NCI-H1092 treated with DMSO at 0.1 percent for 48 hours (cell line): ENCODE measurements around the gene B3GAT1.
"Not testable (repeated sequence)": the region's sequence is repeated elsewhere in the genome, so short reads cannot be mapped to it uniquely, and the experiment has no call there.

ENCODE experiments used
- DNase-seq: peaks from one replicate; lab custom pipeline; 2025; lab: John Stamatoyannopoulos, UW

Gene B3GAT1

DNA sequence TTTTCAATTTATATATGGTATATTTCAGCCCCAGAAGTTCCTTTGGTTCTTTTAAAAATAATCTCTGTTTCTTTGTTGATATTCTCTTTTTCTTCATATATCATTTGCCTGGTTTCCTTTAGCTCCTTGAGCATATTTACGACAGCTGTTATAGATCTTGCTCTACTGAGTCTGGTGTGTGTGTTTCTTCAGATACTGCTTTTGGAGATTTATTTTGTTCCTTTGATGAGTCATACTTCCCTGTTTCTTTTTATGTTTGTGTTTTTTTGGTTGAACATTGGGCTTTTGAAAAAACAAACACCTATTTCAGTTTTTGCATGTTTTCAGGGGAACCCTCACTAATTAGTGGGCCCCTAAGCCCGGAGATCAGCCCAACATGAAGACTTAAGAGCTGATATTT is 56.9 kb downstream of the B3GAT1 start:
- DNase-seq, result no peak

GRCh38 chr11:134352111-134352510 is 59.9 kb downstream of the B3GAT1 start:
- no peak for DNase-seq

- DNase-seq, result no peak
These were observed 61.7 kb downstream of the B3GAT1 start for GRCh38 chr11:134350381-134350780.

- DNase-seq, result no peak
These were observed 62.2 kb downstream of the B3GAT1 start for GRCh38 chr11:134349802-134350355.

- DNase-seq, result no peak
These were observed 62.8 kb downstream of the B3GAT1 start for GRCh38 chr11:134349109-134349801.

DNA sequence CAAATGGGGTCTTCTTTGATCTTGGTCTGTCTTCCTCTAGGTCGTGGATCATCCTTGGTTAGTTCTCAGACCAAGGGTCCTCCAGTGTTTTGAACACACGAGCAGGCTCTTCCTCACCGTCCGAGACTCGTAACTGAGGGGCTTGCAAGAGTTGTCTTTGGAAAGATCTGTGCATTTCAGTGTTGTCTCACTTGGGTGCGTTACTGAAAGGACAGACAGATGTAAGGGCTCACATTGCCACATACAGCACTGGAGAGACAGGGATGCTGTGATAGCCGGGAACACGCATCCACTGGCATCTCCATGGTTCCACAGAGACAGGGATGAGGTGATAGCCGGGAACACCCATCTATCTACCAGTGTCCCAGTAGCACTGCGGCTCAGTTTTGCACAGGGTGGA is 64.6 kb downstream of the B3GAT1 start:
- no peak for DNase-seq

- DNase-seq, result no peak
These were observed 65.1 kb downstream of the B3GAT1 start for GRCh38 chr11:134346976-134347350.

- no peak for DNase-seq
These were observed 65.7 kb downstream of the B3GAT1 start for GRCh38 chr11:134346101-134346975.

DNA sequence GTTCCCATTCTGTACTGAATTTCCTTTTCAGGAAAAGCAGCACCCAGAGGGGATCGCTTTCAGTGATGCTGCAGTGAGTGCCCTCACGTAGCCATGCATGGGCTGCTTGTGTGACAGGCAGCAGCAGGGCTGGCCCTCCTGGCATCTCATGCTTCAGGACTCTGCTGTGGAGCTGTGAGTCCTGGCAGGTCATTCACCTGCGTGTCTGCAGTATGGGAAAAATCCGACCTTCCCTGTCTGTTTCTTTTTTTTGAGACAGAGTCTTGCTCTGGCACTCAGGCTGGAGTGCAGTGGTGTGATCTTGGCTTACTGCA is 66.8 kb downstream of the B3GAT1 start:
- no peak for DNase-seq

DNA sequence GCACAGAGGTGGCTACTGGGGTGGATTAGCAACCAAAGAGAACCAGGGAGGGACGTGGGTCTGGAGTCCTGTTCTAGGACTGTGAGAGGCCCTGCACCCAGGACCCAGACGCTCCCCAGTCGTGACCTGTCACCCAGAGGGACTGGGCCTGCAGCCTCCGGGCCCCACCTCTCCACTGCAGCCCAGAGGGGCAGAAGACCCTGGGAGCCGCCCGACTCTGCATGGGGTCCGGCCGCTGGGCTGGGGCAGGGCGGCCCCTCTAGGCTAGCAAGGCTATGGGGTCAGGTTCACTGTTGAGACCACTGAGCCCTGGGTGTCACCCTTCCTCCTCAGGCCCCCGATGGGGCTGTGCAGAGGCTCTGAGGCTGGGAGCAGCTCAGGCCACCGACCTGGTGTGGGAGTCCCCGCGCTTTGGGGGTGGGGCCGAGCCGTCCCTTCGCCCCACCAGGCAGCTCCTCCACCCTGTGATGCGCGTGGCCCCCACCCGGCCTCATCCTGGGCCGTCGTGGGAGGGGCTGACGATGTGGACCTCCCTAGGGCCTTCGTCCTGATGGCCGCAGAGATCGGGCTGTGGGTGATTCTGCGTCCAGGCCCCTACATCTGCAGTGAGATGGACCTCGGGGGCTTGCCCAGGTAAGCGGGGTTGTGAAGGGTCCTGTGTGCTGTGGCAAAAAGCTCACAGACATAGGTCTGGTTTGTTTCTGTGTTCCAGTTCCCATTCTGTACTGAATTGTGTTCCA is 67.4 kb downstream of the B3GAT1 start:
- not testable (repeated sequence) for DNase-seq

GRCh38 chr11:134343646-134344045 is 68.4 kb downstream of the B3GAT1 start:
- no peak for DNase-seq

DNA sequence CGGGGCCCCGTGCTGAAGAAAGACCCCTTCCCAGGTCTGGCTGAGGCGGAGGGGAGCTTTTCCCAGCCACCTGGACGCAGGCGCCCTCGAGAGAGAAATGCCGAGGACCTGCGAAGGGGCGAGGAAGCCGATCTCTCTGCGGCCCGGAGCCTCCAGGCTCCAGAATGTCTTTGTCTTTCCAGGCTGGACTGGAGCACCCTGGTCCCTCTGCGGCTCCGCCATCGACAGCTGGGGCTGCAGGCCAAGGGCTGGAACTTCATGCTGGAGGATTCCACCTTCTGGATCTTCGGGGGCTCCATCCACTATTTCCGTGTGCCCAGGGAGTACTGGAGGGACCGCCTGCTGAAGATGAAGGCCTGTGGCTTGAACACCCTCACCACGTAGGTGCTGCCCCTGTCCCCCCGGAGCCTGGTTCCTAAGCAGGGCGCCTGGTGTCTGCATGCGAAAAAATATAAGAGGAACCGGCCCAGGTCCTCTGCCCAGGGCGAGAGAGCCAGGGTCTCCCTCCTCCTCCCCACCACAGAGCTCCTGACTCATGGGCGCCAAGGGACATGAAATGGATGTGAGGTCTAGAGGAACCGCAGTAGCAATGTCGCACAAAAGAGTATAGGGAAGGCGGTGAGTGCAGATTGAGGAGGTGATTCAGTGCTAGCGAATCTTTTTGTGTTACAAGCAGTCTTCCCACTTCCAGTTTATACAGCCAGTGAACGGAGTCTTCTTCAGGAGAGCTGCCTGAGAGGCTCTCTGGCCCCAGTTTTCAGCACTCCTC is 69.3 kb downstream of the B3GAT1 start:
- no peak for DNase-seq

- DNase-seq, result no peak
These were observed 70.1 kb downstream of the B3GAT1 start for GRCh38 chr11:134341805-134342571.

GRCh38 chr11:134340354-134340964 is 71.6 kb downstream of the B3GAT1 start:
- DNase-seq, result peak; percentile 11

DNA sequence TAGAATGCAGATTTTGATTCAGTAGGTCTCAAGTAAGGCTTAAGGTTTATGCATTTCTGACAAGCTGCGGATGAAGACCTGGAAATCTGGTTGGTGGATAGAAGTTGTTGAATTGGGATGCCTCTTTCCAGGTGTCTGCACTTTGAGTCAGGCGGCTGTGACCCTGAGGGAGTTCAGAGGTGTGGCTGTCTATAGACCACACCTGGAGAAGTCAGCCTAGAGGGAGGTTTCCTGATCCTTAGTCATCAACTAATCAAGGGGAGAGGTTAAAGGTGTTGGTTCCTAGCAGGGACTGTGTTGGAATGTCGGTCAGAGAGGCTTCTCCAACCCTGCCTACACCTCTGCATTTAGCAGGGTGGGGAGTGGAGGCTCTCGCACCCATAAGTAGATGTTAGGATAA is 72.3 kb downstream of the B3GAT1 start:
- no peak for DNase-seq

DNA sequence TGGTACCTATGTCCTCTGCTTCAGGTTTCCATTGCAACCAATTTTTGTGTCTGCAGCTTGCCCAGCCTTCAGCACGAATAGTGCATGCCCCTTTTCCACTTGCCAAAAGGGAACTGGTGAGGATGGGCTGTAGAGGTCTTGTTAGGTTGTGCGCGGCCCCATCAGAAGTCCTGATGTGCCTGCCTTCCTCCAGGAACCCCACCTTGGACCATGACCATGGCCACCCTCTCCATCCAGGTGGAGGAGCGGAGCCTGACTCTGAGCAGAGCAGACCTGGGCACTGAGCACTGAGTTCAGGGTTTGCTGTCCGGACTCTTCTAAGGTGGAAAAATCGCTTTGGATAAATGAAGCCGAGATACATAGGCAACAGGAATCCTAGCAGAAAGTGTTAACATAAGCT is 73.4 kb downstream of the B3GAT1 start:
- DNase-seq, result no peak

- DNase-seq, result no peak
These were observed 74.0 kb downstream of the B3GAT1 start for GRCh38 chr11:134338068-134338467.

- DNase-seq, result no peak
These were observed 75.0 kb downstream of the B3GAT1 start for GRCh38 chr11:134337051-134337450.

DNA sequence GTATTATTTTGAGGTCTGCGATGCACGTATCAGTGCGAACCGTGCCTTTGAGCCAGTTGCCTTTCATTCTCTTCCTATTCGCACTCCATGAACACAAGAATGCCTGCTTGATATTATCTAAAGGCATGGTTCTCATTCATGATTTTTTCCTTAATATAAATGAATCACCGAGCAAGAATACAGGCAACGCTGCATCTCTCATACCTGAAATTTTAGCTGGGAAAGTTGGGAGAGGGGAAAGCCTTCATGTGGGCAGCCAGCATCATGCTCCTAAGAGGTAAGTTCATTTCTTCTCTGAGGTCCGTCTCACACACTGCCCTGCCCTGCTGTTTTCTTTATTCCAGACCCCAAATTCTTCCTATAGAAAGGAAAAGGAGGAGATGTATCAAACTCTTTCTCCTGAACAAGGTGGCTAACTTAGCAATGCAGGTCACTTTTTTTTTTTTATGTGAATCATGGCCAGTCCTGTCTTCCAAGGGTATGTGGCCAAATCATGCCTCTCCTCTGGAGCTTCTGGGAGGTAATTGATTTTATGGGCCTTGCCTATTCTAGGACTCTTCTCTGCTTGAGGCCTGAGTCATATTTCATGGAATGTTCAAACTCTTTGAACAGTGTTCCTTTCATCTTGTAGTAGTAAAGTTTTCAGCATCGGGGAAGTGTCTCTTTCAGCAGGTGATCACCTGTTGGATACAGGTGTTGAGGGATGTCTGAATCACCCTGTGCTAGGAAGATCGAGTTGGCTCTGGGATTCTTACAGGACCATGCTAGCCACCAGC is 77.1 kb downstream of the B3GAT1 start:
- no peak for DNase-seq

DNA sequence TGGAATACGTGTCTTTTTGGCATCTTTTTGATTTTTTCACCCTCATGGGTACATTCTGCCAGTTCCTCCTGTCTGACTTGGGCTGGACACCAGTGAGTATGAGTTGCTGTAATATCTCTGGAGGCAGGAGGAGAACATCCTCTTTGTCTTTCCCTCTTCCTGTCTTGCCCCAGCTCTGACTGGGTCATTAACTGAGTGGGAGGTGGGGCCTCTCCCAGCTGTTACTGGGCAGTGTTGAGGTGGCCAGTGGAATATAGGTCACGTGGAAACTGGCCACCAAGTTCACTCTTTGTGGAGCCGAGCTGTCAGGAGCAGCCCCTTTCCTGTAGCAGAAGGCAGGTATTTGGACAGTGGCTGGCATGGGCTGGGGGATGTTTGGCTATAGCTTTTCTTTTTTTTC is 78.1 kb downstream of the B3GAT1 start:
- no peak for DNase-seq
